ENCODE data around the gene CMTM5. TPM values are rescaled to one million over a fixed set of nuclear protein-coding genes. Genes with fewer than 3 reads are reported as not detected.

Gene CMTM5
- total and polyA plus RNA-seq, 2 donors (not counting 3 experiments of a cell fraction or from before 2014, with no cell fraction given): not detected

DNA sequence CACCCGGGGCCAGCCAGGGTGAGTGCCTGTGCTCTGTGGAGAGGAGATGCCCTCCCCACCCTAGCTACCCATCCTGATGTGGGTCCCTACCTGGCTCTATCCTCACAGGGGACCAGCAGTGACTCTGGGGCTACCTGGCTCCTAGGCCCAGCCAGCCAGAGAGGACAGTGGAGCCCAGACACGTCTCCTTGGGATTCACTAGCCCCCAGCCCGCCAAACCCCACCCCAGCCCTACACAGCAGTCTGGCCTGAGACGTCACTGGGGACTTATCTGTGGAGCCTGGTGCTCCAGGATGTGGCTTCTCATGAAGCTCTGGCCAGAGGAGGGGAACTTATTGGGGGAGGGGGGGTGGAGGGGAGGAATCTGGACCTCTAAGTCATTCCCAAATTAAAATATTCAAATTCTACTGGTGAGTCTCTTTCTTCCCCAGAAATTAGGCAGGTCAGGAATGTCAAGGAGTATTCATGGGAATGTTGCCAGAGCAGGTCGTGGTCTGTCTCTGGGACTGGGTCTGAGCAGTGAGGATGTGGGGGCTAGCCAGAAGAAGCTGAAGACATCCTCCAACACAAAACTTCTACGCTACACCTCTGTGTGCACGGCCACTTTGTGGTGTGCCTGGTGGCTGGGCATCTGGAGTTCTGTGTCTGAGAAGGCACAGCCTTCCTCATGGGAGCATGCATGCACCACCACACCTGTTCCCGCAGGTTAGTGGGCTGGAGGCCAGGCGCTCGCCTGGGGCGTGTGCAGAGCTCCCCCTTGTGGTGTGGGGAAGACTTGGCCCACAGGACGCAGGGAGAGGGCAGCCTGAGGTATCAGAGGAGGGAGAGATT lies 2.7 kb downstream of the CMTM5 start:
- DNase-seq (ENCODE audit: low read depth, low spot score) (peak; percentile 34), FAIRE-seq (peak; percentile 67)
- ChIA-PET CTCF (interaction anchor here (0.7 to 4.7 kb wide), 32 partner anchors 10 to 311 kb away, joined by 3 to 55 read pairs (median 4); partner anchors contain the start of genes PABPN1 and SLC22A17), POLR2A (no interaction called here)
- no peak overlapping the region for H2AFZ ChIP-seq (ENCODE audit: low read depth, low read length)
- dilution Hi-C loops (cut with MboI; ENCODE audit: extremely low pct_ligation_motif_present, low sequenced_read_pairs): no loop called here
- H3K27me3 ChIP-seq (ENCODE audit: control insufficient read depth in 2 of 2, insufficient read depth in 2 of 2, low read length in 2 of 2): no peaks in the 10 kb centered on the region
- intact Hi-C loops (cut with micrococcal nuclease): loop anchor here (1.0 kb wide), 3 partner anchors 51 to 259 kb away; no protein-coding TSS in a partner anchor
- TF ChIP-seq, protein P1, sequence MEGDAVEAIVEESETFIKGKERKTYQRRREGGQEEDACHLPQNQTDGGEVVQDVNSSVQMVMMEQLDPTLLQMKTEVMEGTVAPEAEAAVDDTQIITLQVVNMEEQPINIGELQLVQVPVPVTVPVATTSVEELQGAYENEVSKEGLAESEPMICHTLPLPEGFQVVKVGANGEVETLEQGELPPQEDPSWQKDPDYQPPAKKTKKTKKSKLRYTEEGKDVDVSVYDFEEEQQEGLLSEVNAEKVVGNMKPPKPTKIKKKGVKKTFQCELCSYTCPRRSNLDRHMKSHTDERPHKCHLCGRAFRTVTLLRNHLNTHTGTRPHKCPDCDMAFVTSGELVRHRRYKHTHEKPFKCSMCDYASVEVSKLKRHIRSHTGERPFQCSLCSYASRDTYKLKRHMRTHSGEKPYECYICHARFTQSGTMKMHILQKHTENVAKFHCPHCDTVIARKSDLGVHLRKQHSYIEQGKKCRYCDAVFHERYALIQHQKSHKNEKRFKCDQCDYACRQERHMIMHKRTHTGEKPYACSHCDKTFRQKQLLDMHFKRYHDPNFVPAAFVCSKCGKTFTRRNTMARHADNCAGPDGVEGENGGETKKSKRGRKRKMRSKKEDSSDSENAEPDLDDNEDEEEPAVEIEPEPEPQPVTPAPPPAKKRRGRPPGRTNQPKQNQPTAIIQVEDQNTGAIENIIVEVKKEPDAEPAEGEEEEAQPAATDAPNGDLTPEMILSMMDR (IDR thresholded peaks at IDR 0.05; ENCODE audit: extremely low read depth in 1 of 2, insufficient read depth in 1 of 2, low read depth in 1 of 2, low read length in 2 of 2): peak; percentile 80 to 92
- TF ChIP-seq POLR2AphosphoS5 (IDR thresholded peaks at IDR 0.05; ENCODE audit: insufficient read depth, low read depth, low read length): no peak
- no TSS peak for BruUV-seq (replicated peaks)
- no peaks in the 10 kb centered on the region for H3K9me1 ChIP-seq (replicated peaks; ENCODE audit: control insufficient read depth, extremely low read depth, insufficient read depth, low read length)
- no peaks in the 10 kb centered on the region for H4K20me1 ChIP-seq (replicated peaks; ENCODE audit: control insufficient read depth, extremely low read depth, insufficient read depth, low read length)
- no peaks in the 10 kb centered on the region for H3K36me3 ChIP-seq (ENCODE audit: control insufficient read depth in 2 of 2, extremely low read depth in 1 of 2, insufficient read depth in 2 of 2, low read length in 2 of 2)
- H3K4me3 ChIP-seq (replicated peaks in 1 of 3; ENCODE audit: insufficient read depth in 1 of 3, low read depth in 1 of 3, low read length in 3 of 3): no peak overlapping the region
- H3K27ac ChIP-seq (ENCODE audit: insufficient read depth, low read depth, low read length): no peak overlapping the region
- H3K9ac ChIP-seq (replicated peaks; ENCODE audit: extremely low read depth, insufficient read depth, low read length): no peak overlapping the region
- H3K4me2 ChIP-seq (ENCODE audit: insufficient read depth, low read length): no peak overlapping the region
- no peaks in the 10 kb centered on the region for H3K79me2 ChIP-seq (ENCODE audit: control insufficient read depth, insufficient read depth, low read length)
- no peaks in the 10 kb centered on the region for H3K9me3 ChIP-seq (replicated peaks; ENCODE audit: control insufficient read depth, insufficient read depth, low read length)
- no peaks in the 10 kb centered on the region for H3K4me1 ChIP-seq (ENCODE audit: control insufficient read depth, extremely low read depth, insufficient read depth, low read length)
